T-helper 22 cell (primary cell): ENCODE data around the gene FBN3.
"Not testable (repeated sequence)": the region's sequence is repeated elsewhere in the genome, so short reads cannot be mapped to it uniquely, and the experiment has no call there.

Experiments used
- DNase-seq: peaks from one replicate; pipeline ENCODE4 v3.0.0-alpha.2; 2020; ENCODE audit warnings: low read depth

Gene FBN3

DNA sequence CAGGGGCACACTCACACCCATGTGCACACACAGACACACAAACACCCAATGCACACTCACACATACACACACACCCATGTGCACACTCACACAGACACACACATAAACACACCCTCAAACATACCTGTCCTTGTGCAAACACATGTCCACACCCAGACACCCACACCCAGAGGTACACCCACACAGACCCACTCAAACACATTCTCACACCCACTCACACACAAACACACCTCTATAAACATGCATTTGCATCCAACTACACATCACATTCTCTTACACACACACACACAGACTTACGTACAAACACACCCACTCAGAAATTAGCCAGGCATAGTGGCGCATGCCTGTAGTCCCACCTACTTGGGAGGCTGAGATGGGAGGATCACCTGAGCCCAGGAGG, 31.4 kb downstream of the FBN3 start:
- DNase-seq: no peak

DNA sequence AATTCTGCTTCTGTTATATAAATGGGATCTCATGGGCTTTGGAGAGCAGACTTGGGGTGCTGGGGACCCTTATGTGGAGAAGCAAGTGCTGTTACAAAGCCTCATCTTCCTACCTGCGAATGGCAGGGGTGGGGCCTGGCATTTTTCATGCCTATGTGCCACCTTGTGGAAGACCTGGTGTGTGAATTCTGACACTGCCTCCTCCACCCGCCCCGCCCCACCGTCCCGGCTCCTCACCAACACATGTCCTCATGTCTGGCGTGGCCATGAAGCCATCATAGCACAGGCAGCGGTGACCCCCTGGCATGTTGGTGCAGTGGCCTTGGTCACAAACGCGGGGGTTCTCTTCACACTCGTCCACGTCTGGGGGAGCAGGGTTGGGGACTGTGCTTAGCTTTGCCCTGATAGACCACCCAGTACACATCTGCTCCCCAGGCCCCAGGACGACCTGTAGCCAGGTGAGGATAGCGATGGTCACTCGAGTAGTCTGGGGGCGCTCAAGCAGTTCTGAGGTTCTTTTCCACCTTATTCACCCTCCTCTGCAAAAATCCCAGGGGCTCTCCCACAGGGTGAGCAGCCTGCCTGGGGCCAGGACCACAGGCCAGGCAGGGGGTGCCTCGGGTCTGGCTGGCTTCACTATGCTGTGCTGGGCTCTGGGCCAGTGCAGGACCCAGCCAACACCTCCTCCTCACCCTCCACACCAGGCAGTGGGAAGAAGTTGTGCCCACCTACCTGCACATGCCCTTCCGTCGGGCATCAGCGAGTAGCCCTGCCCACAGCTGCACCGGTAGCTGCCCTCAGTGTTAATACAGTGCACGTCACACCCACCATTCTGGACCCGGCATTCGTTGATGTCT, 32.7 kb downstream of the FBN3 start:
- DNase-seq: no peak

GRCh38 chr19:8115805-8116396, 33.5 kb downstream of the FBN3 start:
- no peak for DNase-seq

DNA sequence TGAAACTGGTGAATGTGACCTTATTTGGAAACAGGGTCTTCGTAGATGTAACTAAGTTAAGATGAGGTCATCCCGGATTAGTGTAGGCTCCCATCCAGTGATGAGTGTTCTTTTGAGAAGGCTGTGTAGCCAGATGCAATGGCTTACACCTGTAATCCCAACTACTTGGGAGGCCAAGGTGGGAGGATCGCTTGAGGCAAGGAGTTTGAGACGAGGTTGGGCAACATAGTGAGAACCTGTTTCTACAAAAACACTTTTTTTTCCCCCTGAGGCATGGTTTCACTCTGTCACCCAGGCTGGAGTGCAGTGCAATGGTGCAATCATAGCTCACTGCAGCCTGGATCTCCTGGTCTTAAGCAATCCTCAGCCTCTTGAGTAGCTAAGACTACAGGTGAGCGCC, 36.4 kb downstream of the FBN3 start:
- no peak for DNase-seq

DNA sequence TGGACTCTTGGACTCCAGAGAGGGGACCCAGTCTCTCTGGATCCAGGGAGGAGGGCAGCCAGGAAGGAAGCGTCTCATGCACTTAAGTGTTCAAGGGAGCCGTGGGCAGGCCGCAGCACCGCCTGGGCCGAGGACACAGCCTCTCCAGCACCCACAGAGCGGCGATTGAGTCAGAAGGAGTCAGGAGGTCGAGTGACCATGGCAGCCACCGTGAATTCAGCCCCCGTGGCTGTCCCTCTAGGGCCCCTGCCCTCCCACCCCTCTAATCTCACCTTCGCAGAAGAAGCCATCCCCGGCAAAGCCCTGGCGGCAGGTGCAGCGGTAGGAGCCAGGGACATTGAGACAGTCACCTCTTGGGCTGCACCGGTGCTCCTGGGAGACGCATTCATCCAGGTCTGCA, 38.0 kb downstream of the FBN3 start:
- no peak for DNase-seq

DNA sequence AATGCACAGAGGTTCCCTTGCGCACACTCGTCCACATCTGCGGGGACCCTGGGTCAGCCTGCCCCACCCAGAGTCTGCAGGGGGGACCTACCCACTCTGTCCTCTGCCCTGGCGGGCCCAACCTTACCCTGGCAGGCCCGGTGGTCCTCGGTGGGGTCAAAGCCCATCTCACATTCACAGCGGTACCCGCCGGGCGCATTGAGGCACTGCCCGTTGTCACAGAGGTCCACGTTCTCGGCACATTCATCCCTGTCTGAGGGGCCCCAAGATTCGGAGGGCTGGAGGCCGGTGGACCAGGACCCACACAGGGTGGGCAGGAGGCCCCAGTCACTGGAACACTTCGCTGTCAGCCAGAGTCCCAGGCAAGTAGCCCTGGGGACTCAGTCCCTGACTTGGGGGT, 38.5 kb downstream of the FBN3 start:
- DNase-seq: no peak

- DNase-seq: no peak
Measured at GRCh38 chr19:8109890-8110662, 39.3 kb downstream of the FBN3 start.

DNA sequence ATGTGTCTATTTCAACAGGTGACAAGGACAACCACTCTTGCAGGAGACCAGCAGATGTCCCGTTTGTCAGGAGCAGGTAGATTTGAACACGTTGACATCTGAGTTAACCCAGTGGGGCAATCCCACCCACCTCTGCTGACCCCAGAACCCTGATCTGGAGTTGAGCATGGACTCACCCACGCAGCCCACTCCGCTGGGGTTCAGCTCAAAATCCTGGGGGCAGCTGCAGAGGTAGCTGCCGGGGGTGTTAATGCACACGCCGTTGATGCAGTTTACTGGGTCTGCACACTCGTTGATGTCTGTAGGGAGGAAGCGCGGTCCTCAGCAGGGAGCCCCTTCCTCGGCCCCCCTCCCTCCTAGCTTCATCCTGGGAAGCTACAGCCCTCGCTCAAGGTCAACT, 39.9 kb downstream of the FBN3 start:
- no peak for DNase-seq

GRCh38 chr19:8108560-8109445, 40.6 kb downstream of the FBN3 start:
- DNase-seq: no peak

- DNase-seq: no peak
Measured at GRCh38 chr19:8107301-8107903, 42.0 kb downstream of the FBN3 start.

GRCh38 chr19:8105471-8105870, 43.9 kb downstream of the FBN3 start:
- DNase-seq: no peak

- not testable (repeated sequence) for DNase-seq
Measured at GRCh38 chr19:8101910-8102309, 47.5 kb downstream of the FBN3 start.

DNA sequence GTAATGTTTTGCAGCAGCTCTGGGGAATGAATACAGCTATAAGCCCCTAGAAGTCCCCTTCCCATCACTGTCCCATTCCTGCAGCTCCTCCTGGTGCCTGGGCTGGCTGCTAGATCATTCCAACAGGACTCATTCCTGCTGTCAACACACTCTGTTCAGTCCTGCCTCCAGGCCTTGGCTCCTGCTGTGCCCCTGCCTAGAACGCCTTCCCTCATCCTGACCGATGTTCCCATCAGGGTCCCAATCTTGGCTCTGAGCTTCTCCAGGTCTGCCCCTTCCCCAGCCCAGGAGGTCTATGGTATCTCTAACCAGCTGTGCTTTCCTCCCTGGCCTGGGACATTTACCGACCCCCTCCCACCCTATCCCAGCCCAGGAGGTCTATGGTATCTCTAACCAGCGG, 48.1 kb downstream of the FBN3 start:
- DNase-seq: no peak

DNA sequence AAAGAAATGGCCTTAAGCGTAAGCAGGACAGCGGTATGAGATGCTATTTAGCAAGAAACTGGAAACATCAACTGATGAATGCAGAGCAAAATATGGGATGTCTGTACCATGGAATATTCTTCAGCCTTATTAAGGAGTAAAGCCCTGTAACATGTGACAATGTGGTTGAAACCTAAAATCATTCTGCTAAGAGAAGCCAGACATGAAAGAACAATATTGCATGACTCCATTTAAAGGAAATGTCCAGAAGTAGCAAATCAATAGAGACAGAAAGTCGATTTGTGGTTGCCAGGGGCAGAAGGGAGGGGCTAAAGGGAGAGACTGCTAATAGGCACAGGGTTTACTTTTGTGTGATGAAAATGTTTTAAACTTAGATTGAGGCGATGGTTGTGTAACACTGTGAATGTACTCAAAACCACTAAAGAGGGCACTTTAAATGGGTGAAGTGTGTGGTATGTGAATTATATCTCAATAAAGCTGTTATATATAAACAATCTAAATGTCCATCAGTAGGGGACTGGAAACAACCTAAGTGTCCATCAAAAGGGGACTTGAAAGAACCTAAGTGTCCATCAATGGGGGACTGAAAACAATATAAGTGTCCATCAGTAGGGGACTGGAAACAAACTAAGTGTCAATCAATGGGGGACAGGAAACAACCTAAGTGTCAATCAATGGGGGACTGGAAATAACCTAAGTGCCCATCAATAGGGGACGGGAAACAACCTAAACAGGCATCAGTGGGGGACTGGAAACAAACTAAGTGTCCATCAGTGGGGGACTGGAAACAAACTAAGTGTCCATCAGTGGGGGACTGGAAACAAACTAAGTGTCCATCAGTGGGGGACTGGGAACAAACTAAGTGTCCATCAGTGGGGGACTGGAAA, 51.5 kb downstream of the FBN3 start:
- DNase-seq: no peak

GRCh38 chr19:8097198-8097597, 52.2 kb downstream of the FBN3 start:
- DNase-seq: no peak

GRCh38 chr19:8096071-8096470, 53.3 kb downstream of the FBN3 start:
- no peak for DNase-seq

- no peak for DNase-seq
Measured at GRCh38 chr19:8095354-8095886, 54.0 kb downstream of the FBN3 start.

DNA sequence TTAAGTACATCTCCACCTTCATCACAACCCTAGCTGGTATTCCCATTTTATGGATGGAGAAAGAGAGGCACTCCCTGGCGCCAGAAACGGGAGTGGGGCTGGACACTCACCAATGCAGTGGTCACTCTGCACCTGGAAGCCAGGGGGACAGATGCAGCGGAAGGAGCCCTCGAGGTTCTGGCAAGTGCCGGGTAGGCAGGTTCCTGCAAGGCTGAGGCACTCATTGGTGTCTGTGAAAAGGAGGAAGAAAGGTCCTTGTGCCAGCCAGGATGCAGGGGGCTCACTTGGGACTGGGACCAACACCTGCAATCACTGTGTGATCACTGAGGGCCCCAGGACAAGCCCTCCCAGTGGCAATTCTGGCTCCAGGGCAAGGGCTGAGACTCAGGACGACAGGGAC, 55.1 kb downstream of the FBN3 start:
- DNase-seq: no peak

DNA sequence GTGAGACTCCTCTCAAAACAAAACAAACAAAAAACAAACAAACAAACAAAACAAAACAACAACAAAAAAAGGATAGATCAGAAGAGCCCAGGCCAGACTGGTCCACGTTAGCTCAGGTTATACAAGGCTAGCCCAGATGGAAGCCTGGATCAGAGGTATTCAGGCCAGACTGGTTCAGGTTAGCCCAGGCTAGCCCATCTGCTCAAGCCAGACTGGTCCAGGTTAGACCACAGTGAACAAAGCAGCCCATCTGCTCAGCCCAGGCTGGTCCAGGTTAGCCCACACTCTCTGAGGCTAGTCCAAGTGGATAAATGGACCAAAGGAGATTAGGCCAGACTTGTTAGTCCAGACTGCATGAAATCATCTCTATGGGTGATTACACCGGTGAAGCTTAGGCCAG, 55.7 kb downstream of the FBN3 start:
- no peak for DNase-seq

- DNase-seq: no peak
Measured at GRCh38 chr19:8090950-8091349, 58.4 kb downstream of the FBN3 start.
